Epithelial cell of proximal tubule (primary cell): Measurements from ENCODE around the gene MAX. TPM values are rescaled to one million over a fixed set of nuclear protein-coding genes. Genes with fewer than 3 reads are reported as not detected.
"Not testable (repeated sequence)": the region's sequence is repeated elsewhere in the genome, so short reads cannot be mapped to it uniquely, and the experiment has no call there.

ENCODE experiments used
- DNase-seq: peaks from one replicate; pipeline ENCODE4 v3.0.0-alpha.2; 2011; ENCODE audit warnings: low read depth
- H3K4me3 ChIP-seq: 2 replicates; pipeline ENCODE4 v1.5.1; 2011; ENCODE audit warnings: low read depth, mild to moderate bottlenecking, low read length
- total RNA-seq: library from RNA; depleted of rRNA; stranded (reverse); fragments of >200 nt; gene quantifications from 2 replicates; pipeline ENCODE4 v1.2.3, GENCODE V29; 2015
- TF ChIP-seq, protein P1 (sequence below): conservative IDR thresholded peaks from 2 replicates; pipeline ENCODE4 v1.5.1; 2012; ENCODE audit warnings: low read depth, mild to moderate bottlenecking, low read length

Gene MAX
- total RNA-seq, 1 donor from 2014 or later = 27.4 TPM

GRCh38 chr14:65096323-65097089 is 5.8 kb downstream of the MAX start:
- TF ChIP-seq, protein P1, sequence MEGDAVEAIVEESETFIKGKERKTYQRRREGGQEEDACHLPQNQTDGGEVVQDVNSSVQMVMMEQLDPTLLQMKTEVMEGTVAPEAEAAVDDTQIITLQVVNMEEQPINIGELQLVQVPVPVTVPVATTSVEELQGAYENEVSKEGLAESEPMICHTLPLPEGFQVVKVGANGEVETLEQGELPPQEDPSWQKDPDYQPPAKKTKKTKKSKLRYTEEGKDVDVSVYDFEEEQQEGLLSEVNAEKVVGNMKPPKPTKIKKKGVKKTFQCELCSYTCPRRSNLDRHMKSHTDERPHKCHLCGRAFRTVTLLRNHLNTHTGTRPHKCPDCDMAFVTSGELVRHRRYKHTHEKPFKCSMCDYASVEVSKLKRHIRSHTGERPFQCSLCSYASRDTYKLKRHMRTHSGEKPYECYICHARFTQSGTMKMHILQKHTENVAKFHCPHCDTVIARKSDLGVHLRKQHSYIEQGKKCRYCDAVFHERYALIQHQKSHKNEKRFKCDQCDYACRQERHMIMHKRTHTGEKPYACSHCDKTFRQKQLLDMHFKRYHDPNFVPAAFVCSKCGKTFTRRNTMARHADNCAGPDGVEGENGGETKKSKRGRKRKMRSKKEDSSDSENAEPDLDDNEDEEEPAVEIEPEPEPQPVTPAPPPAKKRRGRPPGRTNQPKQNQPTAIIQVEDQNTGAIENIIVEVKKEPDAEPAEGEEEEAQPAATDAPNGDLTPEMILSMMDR = no peak
- no peak for DNase-seq
- H3K4me3 ChIP-seq = no peak overlapping the region

GRCh38 chr14:65095633-65096205 is 6.6 kb downstream of the MAX start:
- DNase-seq = no peak
- TF ChIP-seq, protein P1 = no peak
- no peak overlapping the region for H3K4me3 ChIP-seq

DNA sequence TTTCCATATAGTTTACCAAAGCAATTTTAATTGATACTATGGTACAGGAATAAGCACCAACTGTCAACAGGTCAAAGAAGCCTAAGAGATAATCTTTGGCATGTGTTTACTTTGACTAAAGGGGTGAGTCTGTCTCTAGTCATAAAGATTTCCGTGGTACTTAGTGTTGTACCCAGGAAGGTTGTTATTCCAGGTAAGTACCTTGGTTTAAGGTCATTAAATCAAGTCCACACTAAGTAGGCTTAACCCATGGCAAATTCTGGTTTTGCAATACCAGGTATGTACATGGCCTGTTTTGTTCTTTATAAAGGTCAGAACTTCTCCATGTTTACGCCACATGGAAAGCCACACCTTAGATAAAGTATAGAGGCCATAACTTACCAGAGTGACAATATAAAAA is 10.0 kb downstream of the MAX start:
- no peak for DNase-seq
- no peak overlapping the region for H3K4me3 ChIP-seq
- TF ChIP-seq, protein P1 = no peak

GRCh38 chr14:65087835-65088234 is 14.5 kb downstream of the MAX start:
- not testable (repeated sequence) for H3K4me3 ChIP-seq, DNase-seq

GRCh38 chr14:65086686-65087085 is 15.6 kb downstream of the MAX start:
- not testable (repeated sequence) for H3K4me3 ChIP-seq, DNase-seq

GRCh38 chr14:65084554-65085505 is 17.5 kb downstream of the MAX start:
- TF ChIP-seq, protein P1 = no peak
- H3K4me3 ChIP-seq = no peak overlapping the region
- no peak for DNase-seq

- no peak overlapping the region for H3K4me3 ChIP-seq
- no peak for DNase-seq
- TF ChIP-seq, protein P1 = no peak
These were observed 19.4 kb downstream of the MAX start for GRCh38 chr14:65082930-65083329.
